Middle frontal gyrus (tissue), 1 donor: ENCODE data around the gene NUDT4B.
"Not testable (repeated sequence)": the region's sequence is repeated elsewhere in the genome, so short reads cannot be mapped to it uniquely, and the experiment has no call there.

ENCODE experiments used
- DNase-seq: peaks from one replicate; pipeline ENCODE4 v3.0.0-alpha.2; 2015; ENCODE audit warnings: low spot score; ENCODE audit errors: extremely low spot score

Gene NUDT4B

DNA sequence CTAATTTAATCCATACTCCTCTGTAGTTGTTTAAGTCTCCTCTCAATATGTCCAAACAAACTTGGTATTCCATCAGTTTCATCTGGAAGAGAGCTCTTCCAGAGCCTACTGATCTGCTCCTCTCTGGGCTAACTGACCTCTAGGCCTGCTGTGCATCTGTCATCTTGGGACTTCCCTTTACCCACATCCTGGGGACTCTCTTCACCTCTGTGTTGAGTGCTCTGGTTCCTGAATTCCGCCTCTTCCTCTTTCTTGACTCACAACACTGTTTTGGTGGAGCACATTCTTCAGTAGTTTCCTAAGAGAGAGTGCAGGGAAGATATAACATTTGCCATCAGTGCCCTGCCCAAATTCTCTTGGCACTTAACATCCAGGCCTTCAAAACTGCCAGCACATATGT, 13.0 kb upstream of the NUDT4B start:
- not testable (repeated sequence) for DNase-seq

GRCh38 chr1:148738667-148739066, 9.9 kb upstream of the NUDT4B start:
- DNase-seq = not testable (repeated sequence)

- DNase-seq = not testable (repeated sequence)
These were observed 5.4 kb upstream of the NUDT4B start for GRCh38 chr1:148743200-148743599.

DNA sequence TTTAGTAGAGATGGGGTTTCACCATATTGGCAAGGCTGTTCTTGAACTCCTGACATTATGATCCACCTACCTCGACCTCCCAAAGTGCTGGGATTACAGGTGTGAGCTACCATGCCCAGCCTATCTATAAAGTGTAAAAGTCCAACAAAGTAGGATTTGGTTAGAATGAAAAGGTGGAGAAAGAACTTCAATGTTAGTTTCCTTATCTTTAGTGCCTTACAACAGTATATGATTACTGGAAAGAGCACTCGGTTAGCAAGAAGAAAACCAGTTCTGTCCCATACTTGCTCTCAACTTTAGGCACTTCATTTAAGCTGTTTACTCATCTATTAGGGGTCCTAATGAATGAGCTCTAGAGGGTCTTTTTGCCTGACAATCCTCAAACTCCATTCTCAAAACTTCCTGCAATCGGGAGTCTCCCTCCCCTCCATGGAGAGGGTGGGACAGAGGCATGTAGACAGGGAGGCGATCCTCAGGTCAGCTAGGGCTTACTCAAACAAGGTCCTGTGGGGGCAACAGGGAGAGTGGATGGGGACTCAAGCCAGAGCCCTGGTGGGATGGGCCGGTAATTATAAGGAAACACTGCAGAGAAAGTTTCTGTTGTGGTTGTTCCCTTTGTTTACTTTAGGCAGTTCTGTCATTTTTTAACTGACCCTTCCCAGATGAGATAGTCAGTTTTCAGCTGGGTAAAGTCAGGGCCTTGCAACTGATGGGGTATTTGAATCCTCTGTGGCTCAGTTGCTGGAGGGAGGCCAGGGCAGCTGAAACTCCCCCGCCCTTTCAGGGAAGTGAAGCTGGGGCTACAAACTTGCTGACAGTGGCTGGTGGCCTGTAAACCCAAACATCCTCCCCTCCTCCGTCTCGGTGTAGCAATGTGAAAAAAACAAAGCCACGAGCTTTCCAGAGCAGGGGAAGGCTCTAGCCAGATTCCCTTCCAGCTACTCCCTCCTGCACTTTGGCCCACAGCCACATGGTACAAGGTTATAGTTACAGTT, 4.6 kb upstream of the NUDT4B start:
- DNase-seq = not testable (repeated sequence)

DNA sequence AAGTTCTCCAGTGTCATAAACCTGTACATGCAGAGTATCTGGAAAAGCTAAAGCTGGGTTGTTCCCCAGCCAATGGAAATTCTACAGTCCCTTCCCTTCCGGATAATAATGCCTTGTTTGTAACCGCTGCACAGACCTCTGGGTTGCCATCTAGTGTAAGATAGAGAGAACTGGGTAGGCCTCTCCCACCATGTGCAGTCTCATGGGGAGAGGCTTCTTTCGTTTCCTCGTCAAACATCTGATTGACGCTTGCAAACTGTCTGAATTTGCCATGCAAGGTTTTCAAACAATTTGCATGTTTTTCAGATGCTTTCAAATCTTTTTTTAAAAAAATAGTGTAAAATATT, 734 bp downstream of the NUDT4B start:
- DNase-seq = not testable (repeated sequence)

DNA sequence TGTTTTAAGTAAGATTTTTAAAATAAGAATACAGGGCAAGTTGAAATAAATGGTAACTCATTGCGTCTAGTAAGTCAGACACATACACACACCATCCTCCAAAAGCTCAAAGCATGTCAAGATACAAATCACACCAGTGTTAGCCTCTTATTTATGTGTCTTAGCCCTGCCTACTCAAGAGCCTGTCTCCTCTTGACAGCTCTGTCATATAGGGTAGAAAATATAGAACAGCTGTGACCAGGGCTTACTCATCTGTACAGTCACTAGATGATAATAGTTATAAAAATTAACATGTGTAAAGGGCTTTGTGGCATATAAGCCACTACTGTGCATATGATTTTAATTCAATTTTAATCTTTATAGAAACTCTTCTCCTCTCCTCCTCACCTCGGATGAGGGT, 7.7 kb downstream of the NUDT4B start:
- not testable (repeated sequence) for DNase-seq

DNA sequence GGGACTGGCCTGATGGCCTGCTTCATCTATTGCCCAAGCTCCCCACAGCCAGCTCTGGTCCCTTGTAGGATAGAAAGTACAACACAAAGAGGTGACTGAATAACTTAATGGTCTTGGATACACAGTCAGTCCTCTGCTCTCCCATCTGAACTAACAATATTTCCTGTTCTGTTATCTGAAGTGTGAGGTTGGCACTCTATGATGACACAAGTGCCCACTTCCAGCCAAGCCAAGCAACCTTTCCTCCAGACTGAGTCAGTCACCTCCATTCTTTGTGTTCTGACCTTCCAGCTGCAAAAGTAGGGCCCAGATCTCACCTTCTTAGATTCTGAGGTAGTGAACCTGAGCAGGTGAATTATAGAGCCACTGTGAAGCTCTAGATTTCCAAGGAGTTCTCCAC, 8.9 kb downstream of the NUDT4B start:
- not testable (repeated sequence) for DNase-seq

DNA sequence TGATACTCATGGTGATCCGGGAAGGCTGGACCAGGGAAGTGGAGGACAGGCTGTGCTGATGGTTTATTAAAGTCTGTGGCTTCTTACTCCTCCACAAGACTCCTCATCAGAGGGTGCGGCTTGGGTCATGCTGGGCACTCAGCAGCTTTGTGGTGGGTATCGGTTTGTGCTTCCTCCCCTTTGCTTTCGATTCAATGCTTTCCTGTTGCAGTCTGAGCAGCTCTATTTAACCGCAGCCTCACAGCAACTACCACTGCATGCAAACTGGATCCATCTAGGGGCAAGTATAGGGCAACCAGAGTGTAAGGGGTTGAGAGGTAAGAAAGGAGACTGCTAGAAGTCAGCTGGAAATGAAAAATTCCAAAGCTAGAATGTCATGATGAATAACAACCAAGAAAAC, 9.8 kb downstream of the NUDT4B start:
- DNase-seq = not testable (repeated sequence)

GRCh38 chr1:148758925-148759324, 10.4 kb downstream of the NUDT4B start:
- not testable (repeated sequence) for DNase-seq

DNA sequence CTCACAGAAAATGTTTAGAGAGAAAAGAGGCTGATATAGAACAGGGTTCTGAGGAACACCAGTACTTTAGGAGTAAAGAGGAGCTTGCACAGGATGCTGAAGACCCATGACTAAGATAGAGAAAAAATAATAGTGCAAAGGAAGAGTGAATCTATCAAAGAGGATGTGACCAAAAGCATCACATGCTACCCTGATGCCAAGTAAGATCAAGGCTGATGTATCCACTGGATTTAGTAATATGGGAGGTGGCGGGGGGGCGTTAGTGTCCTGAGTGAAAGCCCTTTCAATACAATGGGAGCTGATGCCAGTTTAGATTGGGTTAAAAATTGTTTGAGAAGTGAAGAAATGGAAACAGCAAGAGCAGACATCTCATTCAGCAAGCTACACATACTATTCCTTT, 11.2 kb downstream of the NUDT4B start:
- not testable (repeated sequence) for DNase-seq

- DNase-seq = not testable (repeated sequence)
These were observed 11.6 kb downstream of the NUDT4B start for GRCh38 chr1:148760206-148760605.

GRCh38 chr1:148761360-148761759, 12.8 kb downstream of the NUDT4B start:
- DNase-seq = not testable (repeated sequence)

DNA sequence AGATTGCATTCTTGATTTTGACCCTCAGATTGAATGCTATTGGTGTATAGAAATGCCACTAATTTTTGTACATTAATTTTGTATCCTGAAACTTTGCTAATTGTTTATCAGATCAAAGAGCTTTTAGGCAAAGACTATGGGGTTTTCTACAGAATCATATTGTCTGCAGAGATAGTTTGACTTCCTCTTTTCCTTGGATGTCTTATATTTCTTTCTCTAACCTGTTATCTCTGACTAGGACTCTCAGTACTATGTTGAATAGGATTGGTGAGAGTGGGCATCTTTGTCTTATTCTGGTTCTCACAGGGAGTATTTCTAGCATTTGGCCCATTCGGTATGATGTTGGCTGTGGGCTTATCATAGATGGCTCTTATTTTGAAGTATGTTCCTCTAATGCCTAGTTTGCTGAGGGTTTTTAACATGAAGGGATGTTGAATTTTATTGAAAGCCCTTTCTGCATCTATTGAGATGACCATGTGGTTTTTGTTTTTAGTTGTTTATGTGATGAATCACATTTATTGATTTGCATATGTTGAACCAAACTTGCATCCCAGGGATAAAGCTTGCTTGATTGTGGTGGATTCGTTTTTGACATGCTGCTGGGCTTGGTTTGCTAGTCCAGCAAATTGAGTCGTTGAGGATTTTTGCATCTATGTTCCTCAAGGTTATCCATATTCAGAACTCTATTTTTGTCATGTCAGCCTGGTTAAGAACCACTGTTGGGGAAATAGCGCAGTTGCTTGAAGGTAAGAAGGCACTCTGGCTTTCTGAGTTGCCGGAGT, 16.9 kb downstream of the NUDT4B start:
- DNase-seq = not testable (repeated sequence)

- DNase-seq = not testable (repeated sequence)
These were observed 20.0 kb downstream of the NUDT4B start for GRCh38 chr1:148768541-148768940.

GRCh38 chr1:148769495-148769894, 20.9 kb downstream of the NUDT4B start:
- not testable (repeated sequence) for DNase-seq

DNA sequence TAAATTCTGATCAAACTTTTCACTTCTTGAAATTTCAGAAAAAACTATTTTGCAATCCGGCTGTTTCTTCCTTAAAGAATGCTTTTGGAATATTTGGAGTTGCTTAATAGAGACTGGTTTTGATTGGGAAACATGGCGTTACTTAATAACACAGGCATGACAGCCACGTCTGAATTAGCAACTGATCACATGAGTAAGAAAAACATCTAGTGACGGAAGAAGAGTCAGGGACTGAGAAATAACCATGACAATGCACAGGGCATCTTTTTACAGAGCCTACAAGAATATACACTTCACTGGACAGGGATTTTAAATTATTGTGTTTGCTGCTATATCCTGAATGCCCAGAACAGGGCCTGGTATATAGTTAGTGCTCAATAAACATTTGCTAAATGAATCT, 25.1 kb downstream of the NUDT4B start:
- DNase-seq = not testable (repeated sequence)

DNA sequence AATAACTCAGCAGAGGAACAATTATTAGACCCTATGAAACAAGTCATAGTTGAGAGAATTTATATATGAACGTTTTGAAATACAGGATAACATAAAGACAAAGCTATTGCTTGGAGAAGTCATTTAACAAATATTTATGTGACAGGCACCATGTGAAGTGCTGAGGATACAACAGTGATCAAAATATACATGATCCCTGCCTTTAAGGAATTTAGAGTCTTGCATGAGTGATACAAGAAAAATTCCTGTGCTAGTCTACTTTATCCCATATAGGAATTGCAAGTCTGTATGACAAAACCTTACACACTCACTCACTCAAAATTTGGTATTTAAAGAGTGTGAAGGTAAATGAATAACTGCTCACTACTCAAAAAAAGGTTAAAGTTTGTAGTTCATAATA, 25.5 kb downstream of the NUDT4B start:
- not testable (repeated sequence) for DNase-seq

- not testable (repeated sequence) for DNase-seq
These were observed 26.7 kb downstream of the NUDT4B start for GRCh38 chr1:148775263-148775662.

DNA sequence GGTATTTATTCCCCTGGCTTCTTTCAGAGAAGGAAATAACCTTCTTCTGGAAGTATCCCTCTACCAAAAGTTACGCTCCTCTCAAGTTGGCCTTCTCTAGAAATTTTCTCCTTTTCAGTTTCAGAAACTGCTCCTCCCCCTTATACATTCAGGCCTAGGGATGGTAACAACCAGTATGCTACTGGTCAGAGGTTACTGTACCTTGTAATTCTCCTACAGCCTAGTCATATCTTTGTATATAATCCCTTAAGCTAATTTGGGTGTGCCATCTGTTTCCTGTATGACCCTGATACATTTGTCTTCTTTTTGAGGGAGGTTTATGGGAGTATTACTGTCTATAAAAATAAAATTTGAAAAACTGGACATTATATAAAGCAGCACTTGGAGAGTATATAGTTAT, 29.1 kb downstream of the NUDT4B start:
- DNase-seq = not testable (repeated sequence)

DNA sequence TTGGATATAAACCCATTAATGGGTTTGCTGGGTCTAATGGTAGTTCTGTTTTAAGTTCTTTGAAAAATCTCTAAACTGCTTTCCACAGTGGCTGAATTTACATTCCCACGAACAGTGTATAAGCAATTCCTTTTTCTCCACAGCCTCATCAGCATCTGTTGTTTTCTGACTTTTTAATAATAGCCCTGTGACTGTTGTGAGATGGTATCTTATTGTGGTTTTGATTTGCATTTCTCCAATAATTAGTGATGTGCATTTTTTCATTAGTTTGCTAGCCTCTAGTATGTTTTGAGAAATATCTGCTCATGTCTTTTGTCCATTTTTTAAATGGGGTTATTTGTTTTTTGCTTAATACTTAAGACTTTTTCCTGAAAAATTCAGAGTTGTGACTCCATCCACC, 31.8 kb downstream of the NUDT4B start:
- DNase-seq = not testable (repeated sequence)

DNA sequence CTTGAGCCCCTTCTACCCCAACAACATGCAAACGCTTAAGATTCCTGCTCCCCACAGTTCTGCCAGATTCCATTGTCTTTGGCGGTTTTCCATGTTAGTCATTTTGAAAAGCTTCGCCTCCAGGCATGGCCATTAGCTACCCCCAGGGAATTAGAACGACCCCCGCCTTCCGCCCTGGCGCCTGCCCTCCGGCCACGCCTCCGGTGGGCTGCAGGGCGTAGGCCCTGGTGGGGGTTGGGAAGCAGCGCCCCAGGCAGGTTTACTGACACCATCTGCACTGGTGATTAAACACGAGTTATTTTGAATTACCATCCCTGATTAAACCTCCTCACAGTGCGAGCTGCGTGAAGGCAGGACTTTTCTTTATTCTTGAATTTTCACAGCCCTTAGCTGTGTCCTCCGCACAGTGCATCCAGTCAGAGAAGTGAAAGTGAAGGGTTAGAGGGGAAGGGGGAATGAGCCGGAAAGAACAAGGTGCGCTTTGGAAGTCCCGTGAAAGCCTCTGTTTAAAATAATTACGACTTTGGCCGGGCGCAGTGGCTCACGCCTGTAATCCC, 43.0 kb downstream of the NUDT4B start:
- DNase-seq = not testable (repeated sequence)
